Activated CD4-positive, CD25-positive, alpha-beta regulatory T cell treated with anti-CD3 and anti-CD28 coated beads, Interleukin-2, amount 50 U/mL, for 16 hours (primary cell): ENCODE measurements around the gene RAB31.
"Not testable (repeated sequence)": the region's sequence is repeated elsewhere in the genome, so short reads cannot be mapped to it uniquely, and the experiment has no call there.

ENCODE experiments used
- DNase-seq: peaks from one replicate; pipeline ENCODE4 v3.0.0-alpha.2; 2020; ENCODE audit warnings: low read depth, low spot score

Gene RAB31

DNA sequence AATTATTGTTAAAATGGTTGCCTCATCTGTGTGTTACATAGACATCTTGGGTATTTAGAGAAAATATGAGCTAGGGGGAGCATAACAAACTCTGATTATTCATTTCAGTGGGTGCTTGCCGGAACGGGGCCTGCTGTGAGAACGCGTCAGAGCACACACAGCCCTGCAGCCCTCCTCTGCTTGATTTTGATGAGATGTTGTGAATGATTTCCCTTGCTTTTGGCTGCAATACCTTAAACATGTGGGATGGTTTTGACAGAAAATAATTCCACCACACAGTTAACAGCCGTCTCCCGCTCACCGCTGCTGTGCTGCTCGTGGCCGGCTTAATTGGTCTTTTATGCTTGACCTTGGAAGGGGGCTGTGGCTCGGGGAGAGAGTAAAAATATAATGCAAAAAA is 127.7 kb downstream of the RAB31 start:
- DNase-seq, result no peak

DNA sequence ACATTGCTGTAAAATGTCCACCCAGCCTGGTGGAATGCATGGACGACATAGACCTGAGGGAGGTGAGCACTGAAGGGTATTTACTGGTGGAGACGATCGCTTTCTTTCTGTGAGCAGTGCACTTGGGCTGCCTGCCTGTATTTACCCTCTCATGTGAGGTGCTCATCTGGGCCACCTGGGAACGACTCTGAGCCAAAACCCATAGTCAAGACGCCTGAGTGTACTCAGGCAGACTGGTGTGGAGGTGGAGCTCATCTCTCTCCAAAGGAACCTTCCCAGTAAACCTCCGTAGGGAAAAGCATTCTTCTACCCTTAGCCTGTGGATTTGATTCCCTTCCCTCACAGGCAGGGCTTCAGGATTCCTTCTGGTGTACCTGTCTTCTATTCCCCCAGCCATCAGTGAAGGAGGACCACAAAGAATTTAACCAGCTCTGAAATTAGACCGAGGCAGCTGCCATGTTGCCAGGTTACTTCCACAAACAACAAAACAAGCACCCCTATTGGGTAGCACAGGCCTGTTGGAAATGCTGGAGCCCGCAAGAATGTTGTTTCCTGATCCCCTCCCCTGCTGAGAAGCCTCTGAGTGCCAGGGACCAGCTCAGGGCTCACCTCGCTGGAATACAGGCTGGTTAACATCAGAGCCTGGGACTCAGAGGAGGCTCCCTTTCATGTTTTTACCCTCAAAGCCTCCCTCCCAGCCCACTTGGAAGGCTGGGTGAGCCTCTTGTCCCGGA is 130.2 kb downstream of the RAB31 start:
- no peak for DNase-seq

DNA sequence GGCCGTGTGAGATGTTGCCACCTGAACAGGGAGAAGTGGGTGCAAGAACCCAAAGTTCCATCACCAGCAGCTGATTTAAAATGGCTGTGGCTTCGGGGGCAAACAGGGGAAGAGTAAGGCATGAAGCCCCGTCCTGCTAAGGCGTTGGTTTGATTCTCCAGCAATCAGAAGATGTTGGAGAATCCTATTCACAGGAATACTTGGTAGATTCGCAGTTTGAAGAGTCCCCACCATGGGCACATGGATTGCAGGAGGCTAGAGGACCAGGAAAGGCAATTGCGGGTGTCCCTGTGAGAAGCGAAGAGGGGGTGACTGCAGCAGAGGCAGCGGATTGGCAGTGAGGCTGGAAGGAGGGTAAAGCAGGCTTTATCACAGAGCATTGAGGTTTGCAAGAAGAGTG is 131.1 kb downstream of the RAB31 start:
- no peak for DNase-seq

GRCh38 chr18:9839853-9840252 is 131.8 kb downstream of the RAB31 start:
- no peak for DNase-seq

GRCh38 chr18:9841752-9842151 is 133.7 kb downstream of the RAB31 start:
- DNase-seq, result no peak

DNA sequence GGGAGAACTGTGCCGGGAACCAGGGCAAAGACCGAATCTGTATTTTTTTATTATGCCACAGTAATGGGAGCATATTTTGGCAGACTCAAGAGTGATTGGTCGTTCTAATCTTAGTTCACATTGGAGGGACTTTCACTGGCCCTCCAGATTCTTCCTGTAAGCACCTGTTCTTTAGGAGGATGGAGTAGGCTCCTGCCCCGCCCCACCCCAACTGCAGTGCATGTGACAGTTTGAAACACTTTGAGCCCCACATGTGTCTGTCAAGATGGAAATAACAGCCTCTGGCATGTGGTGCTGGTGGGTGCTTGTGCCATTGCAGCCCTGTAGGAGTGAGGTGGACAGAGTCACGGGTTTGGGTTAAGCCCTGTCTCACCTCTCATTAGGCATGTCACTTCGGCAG is 134.3 kb downstream of the RAB31 start:
- DNase-seq, result no peak

DNA sequence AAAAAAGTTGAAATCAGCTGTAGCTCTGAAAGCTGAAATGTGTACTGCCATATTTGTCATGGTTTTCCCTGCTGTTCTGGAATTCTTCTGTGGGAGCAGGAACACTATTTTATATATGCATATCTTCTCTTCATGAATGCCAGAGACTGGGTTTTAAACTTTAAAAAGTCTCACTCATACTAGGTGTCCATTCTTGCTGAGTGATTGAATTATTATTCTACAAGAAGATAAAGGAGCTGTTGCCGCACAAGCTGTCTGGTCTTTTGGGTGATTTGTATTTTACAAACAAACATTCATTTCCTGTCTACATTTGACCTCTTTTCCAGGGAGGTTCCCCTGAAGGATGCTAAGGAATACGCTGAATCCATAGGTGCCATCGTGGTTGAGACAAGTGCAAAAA is 137.2 kb downstream of the RAB31 start:
- no peak for DNase-seq

GRCh38 chr18:9846162-9846925 is 138.2 kb downstream of the RAB31 start:
- no peak for DNase-seq

- DNase-seq, result no peak
These were observed 140.2 kb downstream of the RAB31 start for GRCh38 chr18:9848170-9848879.

DNA sequence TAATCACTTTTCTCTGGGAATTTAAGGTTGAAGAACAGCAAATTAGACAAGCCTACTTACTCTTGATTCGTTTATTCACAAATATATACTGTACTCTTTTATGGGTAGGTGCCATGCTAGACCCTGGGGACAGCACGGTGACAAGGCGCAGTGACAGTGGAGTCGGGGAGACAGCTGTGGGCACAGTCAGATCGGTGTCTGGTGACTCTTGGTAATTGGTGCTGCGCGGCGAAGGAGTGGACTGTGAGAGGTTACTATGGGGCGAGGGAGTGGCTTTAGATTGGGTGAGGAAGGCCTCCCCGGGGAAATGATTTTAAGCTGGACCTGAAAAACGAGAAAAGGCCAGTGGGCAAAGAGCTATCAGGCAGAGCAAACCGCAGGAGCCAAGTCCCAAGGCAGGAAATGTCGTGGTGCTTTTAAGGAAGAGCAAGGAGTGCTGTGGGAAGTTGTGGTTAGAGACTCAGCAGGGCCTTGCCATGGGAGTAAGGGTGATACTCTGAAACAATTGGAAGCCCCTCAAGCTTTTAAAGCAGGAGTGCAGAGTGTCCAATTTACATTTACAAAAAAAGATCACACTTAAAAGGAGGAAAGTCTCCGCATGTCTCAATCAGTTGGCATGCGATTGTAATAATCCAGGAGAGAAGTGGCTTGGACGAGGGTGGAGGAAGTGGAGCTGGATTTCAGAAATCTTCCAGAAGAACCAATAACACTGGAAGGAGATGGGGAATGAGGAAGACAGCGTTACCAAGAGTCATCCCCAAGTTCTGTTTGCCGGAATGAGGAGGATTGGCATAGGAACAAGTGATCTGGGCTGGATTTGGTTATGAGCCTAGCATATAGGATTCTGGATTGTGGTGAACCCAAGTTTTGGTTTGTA is 141.5 kb downstream of the RAB31 start:
- no peak for DNase-seq

DNA sequence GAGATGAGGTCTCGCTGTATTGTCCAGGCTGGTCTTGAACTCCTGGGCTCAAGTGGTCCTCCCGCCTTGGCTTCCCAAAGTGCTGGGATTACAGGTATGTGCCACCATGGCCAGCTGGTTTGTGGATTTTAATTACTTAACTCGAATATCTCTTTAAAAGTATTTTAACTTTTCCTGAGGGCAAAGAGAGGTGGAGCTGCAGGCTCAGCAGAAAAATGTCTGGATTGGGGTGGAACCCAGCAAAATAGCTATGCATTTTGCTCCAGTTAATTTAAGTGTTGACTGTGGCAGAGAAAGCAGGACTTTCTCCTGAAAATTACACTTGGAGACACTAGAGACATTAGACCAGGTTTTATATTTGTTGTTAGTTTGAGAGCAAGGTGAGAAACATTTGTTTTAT is 142.2 kb downstream of the RAB31 start:
- DNase-seq, result no peak

- no peak for DNase-seq
These were observed 143.4 kb downstream of the RAB31 start for GRCh38 chr18:9851511-9851910.

DNA sequence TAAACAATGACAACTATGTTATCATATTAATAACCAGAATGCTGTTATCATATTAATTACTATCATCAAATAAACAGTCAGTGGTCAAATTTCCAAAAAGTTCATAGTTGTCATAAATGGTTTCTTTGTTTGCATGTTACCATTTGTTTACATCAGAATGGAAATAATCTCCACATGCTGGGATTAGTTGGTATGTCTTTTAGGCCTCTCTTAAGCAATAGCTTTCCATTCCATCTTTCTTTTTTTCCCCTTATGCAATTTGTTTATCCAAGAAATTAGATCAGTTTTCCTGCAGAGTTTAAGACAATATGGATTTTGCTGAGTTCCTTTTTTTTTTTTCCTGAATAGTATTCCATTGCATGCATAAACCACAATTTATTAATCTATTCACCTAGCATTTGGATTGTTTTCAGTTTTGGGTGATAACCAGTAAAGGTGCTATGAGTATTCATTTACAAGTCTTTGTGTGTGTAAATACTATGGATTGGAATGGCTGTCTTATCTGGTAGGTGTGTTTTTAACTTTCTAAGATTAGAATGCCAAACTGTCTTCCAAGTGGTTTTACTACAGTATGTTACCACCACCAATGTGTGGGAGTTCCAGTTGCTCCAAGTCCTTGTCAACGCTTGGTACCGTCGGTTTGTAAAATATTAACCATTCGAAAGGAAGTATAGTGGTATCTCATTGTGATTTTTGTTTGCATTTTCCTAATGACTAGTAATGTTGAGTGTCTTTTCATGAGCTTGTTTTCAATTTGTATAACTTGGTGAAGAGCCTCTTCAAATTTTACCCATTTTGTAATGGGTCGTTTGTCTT is 144.4 kb downstream of the RAB31 start:
- no peak for DNase-seq

GRCh38 chr18:9854801-9855676 is 146.9 kb downstream of the RAB31 start:
- no peak for DNase-seq

DNA sequence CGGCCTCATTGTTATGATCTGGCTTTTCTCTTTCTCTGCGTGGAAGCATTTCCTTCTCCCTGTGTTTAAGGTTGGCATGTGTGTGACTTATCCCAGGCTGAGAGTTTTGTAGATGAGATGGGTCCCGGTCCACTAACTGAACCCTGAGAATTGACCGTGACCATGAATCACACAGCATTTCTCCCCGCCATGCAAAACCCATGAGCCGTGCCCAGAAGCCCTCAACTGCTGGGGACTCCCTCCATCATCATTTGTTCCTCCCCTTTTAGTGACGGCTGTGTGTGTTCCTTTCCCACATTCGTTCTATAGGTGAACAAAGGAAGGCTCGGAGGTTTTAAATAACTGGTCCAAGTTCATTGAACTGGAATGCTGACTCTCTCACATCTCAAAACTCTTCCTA is 147.6 kb downstream of the RAB31 start:
- DNase-seq, result no peak

- no peak for DNase-seq
These were observed 148.0 kb downstream of the RAB31 start for GRCh38 chr18:9856092-9856491.

GRCh38 chr18:9857479-9857998 is 149.4 kb downstream of the RAB31 start:
- not testable (repeated sequence) for DNase-seq

- DNase-seq, result no peak
These were observed 150.5 kb downstream of the RAB31 start for GRCh38 chr18:9858642-9859041.

GRCh38 chr18:9859232-9859631 is 151.1 kb downstream of the RAB31 start:
- no peak for DNase-seq

DNA sequence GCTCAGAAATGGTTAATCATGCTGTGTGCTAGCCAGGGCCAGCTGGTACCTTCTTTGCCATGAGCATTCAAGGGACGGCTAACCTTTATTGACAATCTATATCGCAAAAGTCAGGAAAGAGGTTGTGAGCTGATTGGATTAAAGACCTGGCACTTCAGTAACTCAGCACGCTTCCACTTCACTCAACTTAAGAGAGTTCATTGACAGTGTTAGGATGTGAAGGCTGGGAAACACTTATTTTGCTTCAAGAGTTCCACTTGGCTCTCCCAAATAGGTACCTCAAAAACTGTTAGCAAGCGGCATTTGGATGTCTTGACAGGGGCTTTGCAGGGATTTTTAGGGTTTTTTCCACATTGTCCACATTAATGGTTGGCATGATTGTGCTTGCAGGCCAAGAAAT is 152.6 kb downstream of the RAB31 start:
- no peak for DNase-seq
